Measurements from ENCODE around the gene EXTL2.
"Not testable (repeated sequence)": the region's sequence is repeated elsewhere in the genome, so short reads cannot be mapped to it uniquely, and the experiment has no call there.

GRCh38 chr1:100825666-100826065 is 69.0 kb downstream of the EXTL2 start:
- not testable (repeated sequence) for TF ChIP-seq CTCF (IDR thresholded peaks at IDR 0.05; ENCODE audit: poor library complexity, severe bottlenecking); MXI1 (conservative IDR thresholded peaks at IDR 0.05; ENCODE audit: poor library complexity, severe bottlenecking); TAF1 (IDR thresholded peaks at IDR 0.05; ENCODE audit: low read depth); EZH2 (IDR thresholded peaks at IDR 0.05; ENCODE audit: borderline replicate concordance, insufficient read depth, low read length, poor library complexity, severe bottlenecking); EP300 (conservative IDR thresholded peaks at IDR 0.05; ENCODE audit: poor library complexity, severe bottlenecking); REST (IDR thresholded peaks at IDR 0.05; ENCODE audit: borderline replicate concordance); POLR2AphosphoS5 (IDR thresholded peaks at IDR 0.05); SMC3 (conservative IDR thresholded peaks at IDR 0.05; ENCODE audit: poor library complexity)
